GM12878 (cell line): ENCODE results near the gene GPC5. TPM values are rescaled to one million over a fixed set of nuclear protein-coding genes. Genes with fewer than 3 reads are reported as not detected.

Source experiments
- ATAC-seq: fragments of 200-7000 bp; cut with Tn5 transposase; 3 replicates; pipeline ENCODE4 v1.9.1; 2020; ENCODE audit warnings: mild to moderate bottlenecking, moderate library complexity
- BruUV-seq: library from RNA; stranded (reverse); fragments of 400-500 nt; replicated peaks from 2 replicates; lab custom pipeline; 2021; lab: Mats Ljungman, UMichigan
- CTCF ChIA-PET: fragments of 300-600 bp; sonication (Branson Sonifier 250); formaldehyde crosslinking; extraction: SDS; loops from one replicate; lab custom pipeline; 2021; ENCODE audit warnings: inconsistent platforms; lab: Yijun Ruan, JAX
- POLR2A ChIA-PET: fragments of 350-600 bp; formaldehyde crosslinking; extraction: SDS; loops from one replicate; lab custom pipeline; 2021; ENCODE audit warnings: inconsistent platforms; lab: Charles Lee
- RAD21 ChIA-PET: fragments of 300-600 bp; sonication (Branson Sonifier 250); formaldehyde crosslinking; loops from one replicate; lab custom pipeline; 2023; ENCODE audit warnings: antibody characterized with exemption; ENCODE audit not compliant: unreplicated experiment; lab: Charles Lee
- SMC1A ChIA-PET: fragments of 300-600 bp; sonication (Branson Sonifier 250); formaldehyde crosslinking; loops from one replicate; lab custom pipeline; 2023; ENCODE audit not compliant: unreplicated experiment, uncharacterized antibody; lab: Charles Lee
- DNase-seq: peaks from one replicate; pipeline ENCODE4 v3.0.0-alpha.2; 2011; ENCODE audit warnings: low read depth, low spot score
- FAIRE-seq: peaks from 3 replicates; lab custom pipeline; 2011; peaks lifted over from hg19 to GRCh38; lab: Jason Lieb, UNC
- H2AFZ ChIP-seq: 2 replicates; pipeline ENCODE4 v1.6.0; 2011; ENCODE audit warnings: low read depth, low read length, control low read depth; ENCODE audit not compliant: control insufficient read depth
- H3K27ac ChIP-seq: 2 replicates; pipeline ENCODE4 v1.5.1; 2011; ENCODE audit warnings: control low read depth; ENCODE audit not compliant: control insufficient read depth, insufficient read depth
- H3K27me3 ChIP-seq, 2 experiments: replicated peaks in 1 of 2; 2 replicates each; pipeline versions ENCODE4 v1.6.0 to v1.6.1; 2011; ENCODE audit warnings: low read length in 1 of 2; ENCODE audit not compliant: control insufficient read depth in 2 of 2, insufficient read depth in 2 of 2
- H3K36me3 ChIP-seq, 2 experiments: 2 replicates each; pipeline ENCODE4 v1.5.1; 2011; ENCODE audit warnings: low read length in 1 of 2; ENCODE audit not compliant: control insufficient read depth in 2 of 2, insufficient read depth in 2 of 2
- H3K4me1 ChIP-seq: 2 replicates; pipeline ENCODE4 v1.6.1; 2011; ENCODE audit warnings: mild to moderate bottlenecking, low read length, moderate library complexity, mixed read lengths; ENCODE audit not compliant: control insufficient read depth, insufficient read depth
- H3K4me2 ChIP-seq: 2 replicates; pipeline ENCODE4 v1.6.0; 2011; ENCODE audit warnings: control low read depth; ENCODE audit not compliant: control insufficient read depth, insufficient read depth
- H3K4me3 ChIP-seq: fragments of 200-600 bp; sonication (generic); 2 replicates; pipeline ENCODE4 v1.5.1; 2016
- H3K79me2 ChIP-seq: 2 replicates; pipeline ENCODE4 v1.6.0; 2011; ENCODE audit warnings: low read length; ENCODE audit not compliant: control insufficient read depth, insufficient read depth
- H3K9ac ChIP-seq: 2 replicates; pipeline ENCODE4 v1.8.0; 2011; ENCODE audit warnings: low read length, control low read depth, mixed read lengths; ENCODE audit not compliant: control insufficient read depth, insufficient read depth
- H3K9me3 ChIP-seq: replicated peaks from 3 replicates; pipeline ENCODE4 v1.5.1; 2011; ENCODE audit warnings: mild to moderate bottlenecking, low read length; ENCODE audit not compliant: control insufficient read depth, insufficient read depth
- H4K20me1 ChIP-seq: 2 replicates; pipeline ENCODE4 v1.6.0; 2011; ENCODE audit not compliant: control insufficient read depth, insufficient read depth
- CEBPB ChIP-seq, 2 experiments: fragments of 150-350 bp in 1 of 2; IDR thresholded peaks; 2 replicates each; pipeline ENCODE4 v1.6.1; 2012 to 2014; ENCODE audit warnings: low read depth in 2 of 2, low read length in 2 of 2, borderline replicate concordance in 1 of 2, inconsistent platforms in 1 of 2
- NR2F1 ChIP-seq: fragments of 450-650 bp; conservative IDR thresholded peaks from 2 replicates; pipeline ENCODE4 v1.6.1; 2017; ENCODE audit warnings: mild to moderate bottlenecking
- SIX5 ChIP-seq: IDR thresholded peaks from 2 replicates; pipeline ENCODE4 v1.6.1; 2011; ENCODE audit warnings: mild to moderate bottlenecking, low read depth, low read length, moderate library complexity; ENCODE audit not compliant: severe bottlenecking
- SKIL ChIP-seq: fragments of 450-650 bp; IDR thresholded peaks from 2 replicates; pipeline ENCODE4 v1.6.1; 2017; ENCODE audit warnings: mild to moderate bottlenecking, low read depth, inconsistent platforms; ENCODE audit not compliant: poor library complexity, severe bottlenecking
- SUZ12 ChIP-seq: fragments of 200-600 bp; sonication (generic); IDR thresholded peaks from one replicate; pipeline ENCODE4 v1.6.1; 2018; ENCODE audit warnings: antibody characterized with exemption, mild to moderate bottlenecking; ENCODE audit not compliant: unreplicated experiment
- TCF7 ChIP-seq: IDR thresholded peaks from 2 replicates; pipeline ENCODE4 v1.6.1; 2014; ENCODE audit warnings: antibody characterized with exemption, borderline replicate concordance
- ZNF207 ChIP-seq: fragments of 450-650 bp; IDR thresholded peaks from 2 replicates; pipeline ENCODE4 v1.6.1; 2014; ENCODE audit warnings: antibody characterized with exemption, mild to moderate bottlenecking, borderline replicate concordance
- WGBS: methylation state at CpG from one replicate; pipeline ENCODE4 v1.1.6; 2016; ENCODE audit warnings: low lambda C conversion rate; ENCODE audit not compliant: insufficient replicate concordance, insufficient coverage; ENCODE audit errors: missing lambda C conversion rate; 5-methylcytosine and 5-hydroxymethylcytosine counted together
- in situ Hi-C: fragments of 300-500 bp; cut with MboI; formaldehyde crosslinking; loops from 9 replicates; pipeline ENCODE4 v1.14.3; 2018; ENCODE audit warnings: mixed read lengths
- intact Hi-C: fragments of 100-400 bp; cut with micrococcal nuclease; formaldehyde crosslinking; loops from one replicate; pipeline ENCODE4 v1.14.2; 2022; ENCODE audit not compliant: unreplicated experiment
- polyA plus RNA-seq, 11 experiments: library from polyadenylated mRNA; depleted of rRNA in 4 of 11; unstranded in 6 of 11; stranded (reverse) in 5 of 11; fragments of >200 nt; fragmentation: Nextera tagmentation in 4 of 11; fragmentation: Illumina TruSeq in 1 of 11; extraction: Ambion mirVana in 4 of 11; extraction: Trizol in 1 of 11; gene quantifications; 1 replicate in 1 of 11; 2 replicates in 10 of 11; pipeline versions ENCODE4 v1.2.1 to v1.2.3, GENCODE V29; 2011 to 2016; ENCODE audit warnings: inconsistent platforms in 2 of 11, missing spikeins in 2 of 11, low read depth in 1 of 11
- total RNA-seq, 4 experiments: library from RNA; depleted of rRNA in 3 of 4; stranded (reverse); fragments of >200 nt in 3 of 4; fragmentation: Illumina TruSeq in 1 of 4; extraction: Trizol in 1 of 4; gene quantifications; 2 replicates each; pipeline versions ENCODE4 v1.2.1 to v1.2.3, GENCODE V29; 2013 to 2021
- TF ChIP-seq, protein P1 (sequence below): fragments of 450-650 bp; IDR thresholded peaks from 2 replicates; pipeline ENCODE4 v1.6.1; 2017; ENCODE audit warnings: antibody characterized with exemption, mild to moderate bottlenecking, moderate library complexity

GPC5 gene
- total and polyA plus RNA-seq, 10 of the 15 experiments (the other 5 are each of a cell fraction or from before 2014, with no cell fraction given) = 0.05 to 0.87 (median 0.44) TPM; not detected in 1

- no peaks in the 10 kb centered on the region for H3K4me1 ChIP-seq
- WGBS = 0% methylated on average over 3 of the region's 3 CpGs
- ATAC-seq = no peak
- no peak for TF ChIP-seq NR2F1
- no peak for TF ChIP-seq CEBPB (IDR thresholded peaks at IDR 0.05; ENCODE audit: borderline replicate concordance in 1 of 2, low read depth in 2 of 2, low read length in 2 of 2)
- no peak for TF ChIP-seq SUZ12
- TF ChIP-seq ZNF207 = no peak
- TF ChIP-seq, all 136 proteins: peak for 0
- Histone ChIP-seq H3K9ac (no peak overlapping the region), H3K9me3 (no peaks in the 10 kb centered on the region), H3K4me2 (no peak overlapping the region), H3K36me3 (no peaks in the 10 kb centered on the region), H3K27me3 (no peaks in the 10 kb centered on the region), H3K27ac (no peak overlapping the region), H3K4me3 (no peak overlapping the region), H4K20me1 (no peaks in the 10 kb centered on the region), H2AFZ (no peak overlapping the region), H3K79me2 (no peaks in the 10 kb centered on the region)
- in situ Hi-C loops (no loop called here), intact Hi-C loops (no loop called here)
- SMC1A ChIA-PET = no interaction called here
- FAIRE-seq = no peak
- DNase-seq = no peak
- CTCF ChIA-PET = interaction anchor here (1.1 kb wide), 1 partner anchor 68 kb away, joined by 3 read pairs; no protein-coding TSS in a partner anchor
- POLR2A ChIA-PET = no interaction called here
- RAD21 ChIA-PET = no interaction called here
- BruUV-seq = no TSS peak
Measured at GRCh38 chr13:91609353-91609752, 210.9 kb downstream of the GPC5 start.

DNA sequence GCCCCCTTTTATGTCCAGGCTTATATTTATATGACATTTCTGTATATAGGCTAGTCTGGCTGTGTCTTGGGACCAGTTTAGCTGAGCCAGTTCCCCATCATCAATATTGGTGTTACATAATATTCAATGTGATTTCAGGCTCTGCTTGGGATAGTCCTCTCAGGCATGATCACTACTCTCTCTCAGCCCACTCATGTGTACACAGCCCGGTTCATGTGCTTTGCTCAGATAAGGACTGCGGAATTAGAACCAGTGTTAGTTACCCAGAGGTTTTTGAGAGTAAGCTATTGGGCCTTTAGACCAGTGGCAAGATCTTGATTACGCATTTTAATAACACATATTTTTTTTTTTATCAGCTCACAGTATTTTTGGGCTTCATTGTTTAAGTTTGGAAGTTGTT lies 219.9 kb downstream of the GPC5 start:
- Histone ChIP-seq H3K4me2 (no peak overlapping the region), H3K27me3 (no peaks in the 10 kb centered on the region), H3K36me3 (no peaks in the 10 kb centered on the region), H3K9ac (no peak overlapping the region), H3K27ac (no peak overlapping the region), H4K20me1 (no peaks in the 10 kb centered on the region), H2AFZ (no peak overlapping the region), H3K9me3 (no peaks in the 10 kb centered on the region), H3K79me2 (no peaks in the 10 kb centered on the region), H3K4me3 (no peak overlapping the region)
- no peak for FAIRE-seq
- ChIA-PET RAD21 (no interaction called here), POLR2A (no interaction called here), SMC1A (interaction anchor here (1.1 to 1.6 kb wide), 2 partner anchors 16 to 41 kb away, joined by 3 to 5 read pairs; no protein-coding TSS in a partner anchor), CTCF (interaction anchor here (1.0 kb wide), 1 partner anchor 12 kb away, joined by 3 read pairs; no protein-coding TSS in a partner anchor)
- intact Hi-C loops (no loop called here), in situ Hi-C loops (no loop called here)
- no TSS peak for BruUV-seq
- TF ChIP-seq, protein P1, sequence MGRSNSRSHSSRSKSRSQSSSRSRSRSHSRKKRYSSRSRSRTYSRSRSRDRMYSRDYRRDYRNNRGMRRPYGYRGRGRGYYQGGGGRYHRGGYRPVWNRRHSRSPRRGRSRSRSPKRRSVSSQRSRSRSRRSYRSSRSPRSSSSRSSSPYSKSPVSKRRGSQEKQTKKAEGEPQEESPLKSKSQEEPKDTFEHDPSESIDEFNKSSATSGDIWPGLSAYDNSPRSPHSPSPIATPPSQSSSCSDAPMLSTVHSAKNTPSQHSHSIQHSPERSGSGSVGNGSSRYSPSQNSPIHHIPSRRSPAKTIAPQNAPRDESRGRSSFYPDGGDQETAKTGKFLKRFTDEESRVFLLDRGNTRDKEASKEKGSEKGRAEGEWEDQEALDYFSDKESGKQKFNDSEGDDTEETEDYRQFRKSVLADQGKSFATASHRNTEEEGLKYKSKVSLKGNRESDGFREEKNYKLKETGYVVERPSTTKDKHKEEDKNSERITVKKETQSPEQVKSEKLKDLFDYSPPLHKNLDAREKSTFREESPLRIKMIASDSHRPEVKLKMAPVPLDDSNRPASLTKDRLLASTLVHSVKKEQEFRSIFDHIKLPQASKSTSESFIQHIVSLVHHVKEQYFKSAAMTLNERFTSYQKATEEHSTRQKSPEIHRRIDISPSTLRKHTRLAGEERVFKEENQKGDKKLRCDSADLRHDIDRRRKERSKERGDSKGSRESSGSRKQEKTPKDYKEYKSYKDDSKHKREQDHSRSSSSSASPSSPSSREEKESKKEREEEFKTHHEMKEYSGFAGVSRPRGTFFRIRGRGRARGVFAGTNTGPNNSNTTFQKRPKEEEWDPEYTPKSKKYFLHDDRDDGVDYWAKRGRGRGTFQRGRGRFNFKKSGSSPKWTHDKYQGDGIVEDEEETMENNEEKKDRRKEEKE = no peak
- TF ChIP-seq TCF7 (no peak), SIX5 (no peak), CEBPB (IDR thresholded peaks at IDR 0.05; ENCODE audit: borderline replicate concordance in 1 of 2, low read depth in 2 of 2, low read length in 2 of 2) (no peak), SKIL (no peak)
- TF ChIP-seq, all 136 proteins: peak for 0
- H3K4me1 ChIP-seq = no peaks in the 10 kb centered on the region
- 28% methylated on average over 3 of the region's 3 CpGs for WGBS
- no peak for ATAC-seq
- no peak for DNase-seq
